Fibroblast of villous mesenchyme (primary cell): Measurements from ENCODE around the gene SLC35A1. TPM values are rescaled to one million over a fixed set of nuclear protein-coding genes. Genes with fewer than 3 reads are reported as not detected.

ENCODE experiments used
- DNase-seq: peaks from one replicate; pipeline ENCODE4 v3.0.0-alpha.2; 2010; ENCODE audit warnings: low read depth
- H3K4me3 ChIP-seq: 2 replicates; pipeline ENCODE4 v1.5.1; 2011; ENCODE audit warnings: low read depth, mild to moderate bottlenecking, low read length
- CTCF ChIP-seq: IDR thresholded peaks from 2 replicates; pipeline ENCODE4 v1.5.1; 2012; ENCODE audit warnings: low read depth, mild to moderate bottlenecking, low read length; ENCODE audit not compliant: insufficient read depth
- total RNA-seq: library from RNA; depleted of rRNA; stranded (reverse); fragments of >200 nt; gene quantifications from 2 replicates; pipeline ENCODE4 v1.2.3, GENCODE V29; 2012

SLC35A1 gene
- total RNA-seq, 1 donor, result 18.6 TPM

- DNase-seq, result no peak
- no peak overlapping the region for H3K4me3 ChIP-seq
- TF ChIP-seq CTCF, result no peak
Measured at GRCh38 chr6:87444362-87444761, 28.4 kb upstream of the SLC35A1 start.

GRCh38 chr6:87465051-87465450 lies 7.7 kb upstream of the SLC35A1 start:
- H3K4me3 ChIP-seq, result no peak overlapping the region
- TF ChIP-seq CTCF, result no peak
- DNase-seq, result no peak

GRCh38 chr6:87473419-87473903 lies 687 bp downstream of the SLC35A1 start:
- no peak for TF ChIP-seq CTCF
- DNase-seq, result peak; percentile 48
- peak overlapping the region; percentile 98 for H3K4me3 ChIP-seq

- no peak overlapping the region for H3K4me3 ChIP-seq
- DNase-seq, result peak; percentile 26
- TF ChIP-seq CTCF, result no peak
Measured at GRCh38 chr6:87481931-87482330, 9.2 kb downstream of the SLC35A1 start.

- no peak overlapping the region for H3K4me3 ChIP-seq
- no peak for TF ChIP-seq CTCF
- DNase-seq, result peak; percentile 22
Measured at GRCh38 chr6:87482366-87482765, 9.6 kb downstream of the SLC35A1 start.

GRCh38 chr6:87483929-87484328 lies 11.2 kb downstream of the SLC35A1 start:
- TF ChIP-seq CTCF, result peak; percentile 55
- no peak overlapping the region for H3K4me3 ChIP-seq
- DNase-seq, result peak; percentile 80

DNA sequence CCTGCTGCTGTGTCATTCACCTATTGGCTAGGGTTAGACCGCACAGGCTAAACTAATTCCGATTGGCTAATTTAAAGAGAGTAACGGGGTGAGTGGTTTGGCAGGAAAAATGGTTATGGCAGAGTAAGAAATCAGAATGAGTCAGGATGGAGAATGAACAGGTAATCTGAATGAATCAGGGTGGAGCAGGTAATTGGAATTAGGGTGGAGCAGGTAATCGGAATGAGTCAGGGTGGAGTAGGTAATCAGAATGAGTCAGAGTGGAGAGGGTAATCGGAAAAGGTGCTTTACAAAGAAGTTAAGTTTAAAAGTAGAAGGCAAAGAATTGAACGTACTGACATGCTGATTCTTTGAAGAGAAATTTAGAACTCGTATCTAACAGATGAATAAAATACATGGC lies 11.7 kb downstream of the SLC35A1 start:
- no peak overlapping the region for H3K4me3 ChIP-seq
- TF ChIP-seq CTCF, result no peak
- no peak for DNase-seq
